GM18907 (cell line): ENCODE measurements around the gene DROSHA.
"Not testable (repeated sequence)": the region's sequence is repeated elsewhere in the genome, so short reads cannot be mapped to it uniquely, and the experiment has no call there.

Experiments
- ATAC-seq: cut with Tn5 transposase; IDR thresholded peaks from one replicate; pipeline ENCODE4 v1.9.1; 2021; ENCODE audit warnings: mild to moderate bottlenecking, moderate library complexity; ENCODE audit not compliant: unreplicated experiment

DROSHA gene

GRCh38 chr5:31421806-31422586 is 109.9 kb downstream of the DROSHA start:
- no peak for ATAC-seq

DNA sequence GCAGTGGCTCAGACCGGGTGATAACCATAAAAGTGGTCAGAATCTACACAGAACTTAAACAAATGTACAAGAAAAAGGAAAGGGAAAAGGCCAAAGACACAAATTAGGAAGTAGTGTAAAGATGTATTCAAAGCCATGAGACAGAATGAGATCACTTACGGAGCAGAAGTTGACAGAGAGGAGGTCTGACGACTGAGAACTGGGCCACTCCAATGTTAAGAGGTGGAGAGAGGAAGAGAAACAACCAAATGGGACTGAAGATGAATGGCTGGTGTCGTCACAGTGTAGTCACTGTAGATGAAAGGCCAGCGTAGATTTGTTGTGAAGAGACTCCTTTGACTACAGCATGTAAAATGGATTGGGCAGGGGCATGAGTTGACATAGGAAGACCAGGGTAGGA is 114.4 kb downstream of the DROSHA start:
- ATAC-seq: no peak

- no peak for ATAC-seq
Observed at GRCh38 chr5:31416547-31416946, 115.3 kb downstream of the DROSHA start.

DNA sequence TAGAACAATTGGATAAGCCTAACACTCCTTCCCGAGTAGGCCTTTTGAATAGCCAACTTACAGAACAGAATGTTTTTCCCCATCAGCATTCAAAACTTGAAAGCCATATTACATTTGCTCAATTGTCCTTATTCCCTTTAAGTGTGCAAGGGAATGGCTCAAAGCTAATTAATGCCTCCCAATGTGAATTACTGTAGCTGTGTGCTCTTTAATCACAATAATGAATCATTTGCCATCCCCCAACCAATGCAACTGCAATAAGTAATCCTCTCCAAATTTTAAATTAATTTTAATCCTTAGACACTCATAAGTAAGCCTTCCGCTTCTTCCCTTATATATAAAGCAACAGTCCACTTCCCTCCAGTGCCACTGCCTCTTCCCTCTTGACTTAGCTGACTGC is 115.9 kb downstream of the DROSHA start:
- no peak for ATAC-seq

- ATAC-seq: no peak
Observed at GRCh38 chr5:31415009-31415923, 116.6 kb downstream of the DROSHA start.

DNA sequence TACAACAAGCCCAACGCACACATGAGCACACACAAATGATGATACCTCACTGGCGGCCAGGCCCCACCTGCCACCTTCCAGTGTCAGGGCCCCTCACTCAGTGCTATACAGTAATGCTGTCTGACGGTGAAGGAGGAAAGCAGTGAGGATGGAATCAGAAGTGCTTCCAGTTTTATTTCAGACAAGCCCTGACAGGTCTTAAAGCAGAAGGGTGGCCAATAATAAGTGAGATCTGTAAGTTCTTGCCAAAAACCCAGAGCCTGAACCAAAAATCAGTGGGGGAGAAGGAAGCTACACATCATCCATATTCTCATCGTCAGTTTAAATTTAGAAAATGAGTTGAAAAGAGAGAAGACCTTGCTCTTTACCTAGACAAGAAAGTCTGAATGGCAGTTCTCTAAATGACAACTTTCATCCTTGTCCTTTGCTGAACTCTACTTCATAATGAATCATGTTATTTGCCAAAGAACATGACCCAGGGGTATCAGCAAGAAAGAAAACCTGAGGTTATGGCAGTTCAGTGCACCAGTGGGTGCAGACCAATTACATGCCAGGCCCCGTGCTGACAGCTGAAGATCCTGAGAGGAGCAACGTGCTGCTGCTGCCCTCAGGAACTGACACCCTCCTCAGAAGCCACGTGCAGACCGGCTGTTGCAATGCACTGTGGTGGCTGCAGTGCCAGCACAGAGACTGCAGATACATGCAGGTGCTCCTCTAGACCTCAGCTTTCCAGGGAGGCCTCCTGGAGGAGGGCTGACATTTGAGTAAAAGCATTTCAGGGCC is 118.7 kb downstream of the DROSHA start:
- ATAC-seq: no peak

DNA sequence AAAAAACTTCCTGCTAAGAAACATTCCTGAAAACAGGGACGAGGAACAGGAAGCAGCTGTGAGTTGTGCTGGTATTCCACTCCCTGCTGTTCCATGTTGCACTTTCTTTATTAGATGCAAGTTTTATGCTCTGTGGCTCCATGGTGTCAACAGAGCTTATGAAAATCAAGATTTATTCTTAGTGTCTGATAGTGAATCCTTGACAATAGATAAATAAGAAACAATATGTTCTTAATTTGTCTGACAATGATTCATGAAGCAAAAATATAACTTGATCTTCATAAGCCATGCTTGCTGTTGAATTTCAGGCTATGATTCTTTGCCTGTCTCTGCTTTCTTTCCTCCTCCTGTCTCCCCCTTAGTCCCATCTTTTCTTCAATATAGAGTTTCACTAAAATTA is 119.6 kb downstream of the DROSHA start:
- no peak for ATAC-seq

DNA sequence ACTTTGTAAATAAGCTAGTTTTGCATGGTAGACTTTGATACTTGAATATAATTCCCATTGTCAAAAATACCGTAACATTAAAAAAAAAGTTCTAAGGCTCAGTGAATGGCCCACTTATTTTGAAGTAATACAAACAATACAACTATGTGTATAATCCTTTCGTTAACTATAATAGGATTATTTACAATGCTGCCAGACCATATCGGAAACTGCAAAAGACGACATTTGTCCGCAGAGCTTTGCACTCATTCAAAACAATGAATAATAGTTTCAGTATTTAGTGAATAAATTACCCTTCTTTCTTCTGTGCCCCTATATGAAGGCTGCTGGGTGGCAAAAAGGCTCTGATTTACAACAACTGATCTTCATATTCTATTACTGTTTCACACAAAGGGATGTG is 121.8 kb downstream of the DROSHA start:
- ATAC-seq: no peak

- ATAC-seq: no peak
Observed at GRCh38 chr5:31408814-31409213, 123.1 kb downstream of the DROSHA start.

DNA sequence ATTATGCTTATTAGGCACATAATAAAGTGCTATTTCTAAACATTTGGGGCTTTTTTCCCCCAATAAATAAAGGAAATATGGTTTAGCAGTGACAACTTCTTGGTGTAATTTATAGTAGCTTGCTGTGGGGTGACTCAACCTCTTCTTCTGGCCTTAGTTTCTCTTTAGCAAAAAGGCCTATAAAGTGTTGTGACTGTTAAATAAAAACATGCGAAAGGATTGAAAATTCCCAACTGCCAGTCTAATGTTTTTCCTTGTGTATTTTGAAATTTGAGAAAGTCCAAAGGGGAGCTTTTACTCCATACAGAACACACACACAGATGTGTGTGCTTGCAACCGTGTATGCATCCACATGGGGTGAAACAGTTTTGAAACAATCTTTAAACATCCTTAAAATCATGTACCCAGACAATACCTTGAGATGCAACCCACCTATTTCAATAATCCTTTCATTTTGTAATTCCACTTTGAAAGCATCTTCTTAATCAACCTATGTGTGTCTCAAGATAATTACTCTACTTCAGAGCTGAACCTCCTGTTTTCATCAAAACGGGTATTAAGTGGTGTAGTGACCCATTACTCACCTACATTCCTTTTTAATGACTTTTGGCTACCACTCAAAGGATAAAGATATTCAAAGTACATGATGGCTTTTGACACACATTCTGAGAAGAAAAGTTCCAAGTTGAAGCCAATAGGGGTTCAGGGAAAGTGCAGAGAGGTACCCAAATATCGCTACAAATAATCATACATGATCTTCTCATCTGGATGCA is 123.8 kb downstream of the DROSHA start:
- ATAC-seq: no peak

GRCh38 chr5:31404325-31404724 is 127.6 kb downstream of the DROSHA start:
- no peak for ATAC-seq

- no peak for ATAC-seq
Observed at GRCh38 chr5:31401691-31402090, 130.2 kb downstream of the DROSHA start.

DNA sequence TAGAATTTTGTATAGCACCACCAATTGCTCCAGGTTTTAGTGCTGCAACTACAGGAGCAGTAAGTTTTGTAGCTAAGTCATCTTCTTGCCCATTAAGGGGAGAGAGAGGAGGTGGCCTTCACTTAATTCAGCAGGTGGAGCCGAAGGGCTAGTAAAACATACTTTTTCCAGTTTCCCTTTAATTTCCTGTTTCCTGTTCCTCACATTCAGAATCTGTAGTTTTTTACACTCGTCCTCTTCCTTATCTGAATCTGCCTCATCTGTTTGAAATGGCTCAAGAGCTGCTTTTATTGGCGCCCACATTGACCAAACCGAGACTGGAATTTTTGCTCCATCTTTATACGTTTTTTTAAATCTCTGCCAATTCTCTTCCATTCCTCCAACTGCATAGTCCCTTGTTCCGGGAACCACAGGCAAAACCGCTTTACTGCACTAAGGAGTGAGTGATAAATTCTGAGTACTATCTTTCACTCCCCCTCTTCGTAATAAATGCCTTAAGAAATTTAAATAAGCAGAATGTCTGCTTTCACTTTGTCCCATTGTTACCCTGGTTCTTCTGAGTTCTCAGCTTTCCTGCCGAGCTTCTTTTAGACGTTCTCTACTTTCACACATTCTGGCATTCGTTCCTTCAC is 133.9 kb downstream of the DROSHA start:
- ATAC-seq: no peak

- no peak for ATAC-seq
Observed at GRCh38 chr5:31396611-31397295, 135.1 kb downstream of the DROSHA start.

GRCh38 chr5:31395450-31396045 is 136.3 kb downstream of the DROSHA start:
- ATAC-seq: not testable (repeated sequence)

GRCh38 chr5:31393126-31393525 is 138.8 kb downstream of the DROSHA start:
- ATAC-seq: no peak

DNA sequence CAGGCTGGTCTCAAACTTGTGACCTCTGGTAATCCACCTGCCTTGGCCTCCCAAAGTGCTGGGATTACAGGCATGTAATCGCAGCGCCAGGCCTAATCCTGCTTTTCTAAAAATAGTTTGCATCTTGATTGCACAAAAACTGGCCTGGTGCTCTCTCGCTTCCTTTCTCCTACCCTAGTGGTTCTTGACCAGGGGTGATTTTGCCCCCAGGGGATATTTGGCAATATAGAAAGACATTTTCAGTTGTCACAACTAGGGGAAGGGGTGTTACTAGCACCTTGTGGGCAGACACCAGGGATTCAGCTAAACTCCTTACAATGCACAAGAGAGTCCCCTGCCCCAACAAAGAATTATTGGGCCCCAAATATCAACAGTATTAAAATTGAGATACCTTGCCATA is 139.8 kb downstream of the DROSHA start:
- ATAC-seq: no peak

DNA sequence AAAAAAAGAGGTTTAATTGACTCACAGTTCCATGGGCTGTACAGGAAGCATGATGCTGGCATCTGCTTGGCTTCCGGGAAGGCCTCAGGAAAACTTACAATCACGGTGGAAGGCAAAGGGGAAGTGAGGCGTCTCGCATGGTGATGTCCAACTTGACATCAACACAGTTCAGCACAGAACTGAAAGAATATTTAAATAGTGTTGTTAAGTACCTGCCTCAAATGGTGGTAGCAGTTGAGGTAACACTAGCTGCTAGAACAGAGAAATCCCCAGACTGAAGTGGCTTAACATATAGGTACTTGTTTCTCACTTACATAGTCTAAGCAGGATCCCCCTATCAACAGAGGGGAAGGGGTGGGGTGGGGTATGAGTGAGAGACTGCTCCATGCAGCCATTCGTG is 141.6 kb downstream of the DROSHA start:
- no peak for ATAC-seq
